ENCODE results near the gene BTBD1. TPM values are rescaled to one million over a fixed set of nuclear protein-coding genes. Genes with fewer than 3 reads are reported as not detected.
"Not testable (repeated sequence)": the region's sequence is repeated elsewhere in the genome, so short reads cannot be mapped to it uniquely, and the experiment has no call there.

BTBD1 gene
- total RNA-seq, 1 donor from 2014 or later = 60.3 TPM

- intact Hi-C loops (cut with micrococcal nuclease) = no loop called here
Observed at GRCh38 chr15:83098079-83098478, 31.0 kb upstream of the BTBD1 start.

GRCh38 chr15:83094583-83094982 lies 27.5 kb upstream of the BTBD1 start:
- intact Hi-C loops (cut with micrococcal nuclease) = no loop called here

- intact Hi-C loops (cut with micrococcal nuclease) = no loop called here
Observed at GRCh38 chr15:83092309-83092976, 25.4 kb upstream of the BTBD1 start.

GRCh38 chr15:83091965-83092308 lies 24.9 kb upstream of the BTBD1 start:
- intact Hi-C loops (cut with micrococcal nuclease) = not testable (repeated sequence)

- intact Hi-C loops (cut with micrococcal nuclease) = no loop called here
Observed at GRCh38 chr15:83090465-83090864, 23.4 kb upstream of the BTBD1 start.

- intact Hi-C loops (cut with micrococcal nuclease) = no loop called here
Observed at GRCh38 chr15:83088876-83089275, 21.8 kb upstream of the BTBD1 start.

GRCh38 chr15:83087576-83087975 lies 20.5 kb upstream of the BTBD1 start:
- intact Hi-C loops (cut with micrococcal nuclease) = no loop called here

GRCh38 chr15:83085864-83086552 lies 19.0 kb upstream of the BTBD1 start:
- intact Hi-C loops (cut with micrococcal nuclease) = not testable (repeated sequence)

- intact Hi-C loops (cut with micrococcal nuclease) = not testable (repeated sequence)
Observed at GRCh38 chr15:83085461-83085860, 18.4 kb upstream of the BTBD1 start.

- intact Hi-C loops (cut with micrococcal nuclease) = no loop called here
Observed at GRCh38 chr15:83082730-83083386, 15.8 kb upstream of the BTBD1 start.

- intact Hi-C loops (cut with micrococcal nuclease) = no loop called here
Observed at GRCh38 chr15:83081256-83082014, 14.4 kb upstream of the BTBD1 start.

- intact Hi-C loops (cut with micrococcal nuclease) = no loop called here
Observed at GRCh38 chr15:83078712-83079111, 11.7 kb upstream of the BTBD1 start.

- intact Hi-C loops (cut with micrococcal nuclease) = no loop called here
Observed at GRCh38 chr15:83077491-83078230, 10.6 kb upstream of the BTBD1 start.

- intact Hi-C loops (cut with micrococcal nuclease) = loop anchor here (5.0 kb wide), 1 partner anchor 362 kb away; the partner anchor contains the start of gene AP3B2
Observed at GRCh38 chr15:83069211-83069642, 2.2 kb upstream of the BTBD1 start.

GRCh38 chr15:83068054-83068453 lies 1.0 kb upstream of the BTBD1 start:
- intact Hi-C loops (cut with micrococcal nuclease) = loop anchor here (5.0 kb wide), 1 partner anchor 361 kb away; the partner anchor contains the start of gene AP3B2

GRCh38 chr15:83067638-83067962 lies 548 bp upstream of the BTBD1 start:
- intact Hi-C loops (cut with micrococcal nuclease) = loop anchor here (1.0 to 5.0 kb wide), 6 partner anchors 140 to 1021 kb away; partner anchors contain the start of genes AP3B2, HDGFL3, MEX3B and RPS17

- intact Hi-C loops (cut with micrococcal nuclease) = loop anchor here (1.0 to 5.0 kb wide), 6 partner anchors 55 to 1019 kb away; partner anchors contain the start of genes AP3B2, C15orf40, MEX3B and RAMAC
Observed at GRCh38 chr15:83066034-83066733, 868 bp downstream of the BTBD1 start.

GRCh38 chr15:83065431-83065830 lies 1.6 kb downstream of the BTBD1 start:
- intact Hi-C loops (cut with micrococcal nuclease) = loop anchor here (1.0 to 5.0 kb wide), 3 partner anchors 43 to 358 kb away; partner anchors contain the start of gene AP3B2

GRCh38 chr15:83064859-83065258 lies 2.2 kb downstream of the BTBD1 start:
- intact Hi-C loops (cut with micrococcal nuclease) = loop anchor here (1.0 to 5.0 kb wide), 3 partner anchors 43 to 358 kb away; partner anchors contain the start of gene AP3B2

GRCh38 chr15:83063551-83063950 lies 3.5 kb downstream of the BTBD1 start:
- intact Hi-C loops (cut with micrococcal nuclease) = loop anchor here (2.0 kb wide), 1 partner anchor 15 kb away; no protein-coding TSS in a partner anchor

Measured in T-helper 1 cell treated with Interleukin-12 subunit alpha and Interleukin-12 subunit beta and Interleukin-4 antibody, amounts not matched to agents 30 ng/mL and 1 ng/mL, for 36 hours (primary cell).